Parathyroid adenoma (tissue), 2 donors: ENCODE measurements around the gene IDH3A.

Experiments used
- H2AFZ ChIP-seq: fragments of 300-600 bp; sonication (generic); one replicate; pipeline ENCODE4 v1.7.0; 2017; ENCODE audit warnings: antibody characterized with exemption, mild to moderate bottlenecking
- H3K27ac ChIP-seq: fragments of 300-600 bp; sonication (generic); one replicate; pipeline ENCODE4 v1.7.0; 2017
- H3K27me3 ChIP-seq: fragments of 300-600 bp; sonication (generic); one replicate; pipeline ENCODE4 v1.7.0; 2017; ENCODE audit warnings: low read length; ENCODE audit not compliant: control insufficient read depth, insufficient read depth
- H3K36me3 ChIP-seq: fragments of 300-600 bp; sonication (generic); one replicate; pipeline ENCODE4 v1.7.0; 2017; ENCODE audit warnings: low read length; ENCODE audit not compliant: control insufficient read depth, insufficient read depth
- H3K4me1 ChIP-seq: fragments of 300-600 bp; sonication (generic); one replicate; pipeline ENCODE4 v1.7.0; 2017; ENCODE audit warnings: control low read depth
- H3K4me2 ChIP-seq: fragments of 300-600 bp; sonication (generic); one replicate; pipeline ENCODE4 v1.7.0; 2017; ENCODE audit warnings: low read length
- H3K4me3 ChIP-seq: fragments of 300-600 bp; sonication (generic); one replicate; pipeline ENCODE4 v1.7.0; 2017; ENCODE audit warnings: low read depth, low read length
- H3K79me2 ChIP-seq: fragments of 300-600 bp; sonication (generic); one replicate; pipeline ENCODE4 v1.7.0; 2017; ENCODE audit warnings: control low read depth
- H3K9ac ChIP-seq: fragments of 300-600 bp; sonication (generic); one replicate; pipeline ENCODE4 v1.7.0; 2017; ENCODE audit warnings: mild to moderate bottlenecking
- H3K9me3 ChIP-seq: fragments of 300-600 bp; sonication (generic); one replicate; pipeline ENCODE4 v1.7.0; 2017; ENCODE audit warnings: low read length; ENCODE audit not compliant: control insufficient read depth
- CTCF ChIP-seq: fragments of 300-600 bp; sonication (generic); IDR thresholded peaks from one replicate; pipeline ENCODE4 v1.7.0; 2017; ENCODE audit warnings: antibody characterized with exemption, mild to moderate bottlenecking
- donor health status: primary hyperparathyroidism.

The IDH3A gene

DNA sequence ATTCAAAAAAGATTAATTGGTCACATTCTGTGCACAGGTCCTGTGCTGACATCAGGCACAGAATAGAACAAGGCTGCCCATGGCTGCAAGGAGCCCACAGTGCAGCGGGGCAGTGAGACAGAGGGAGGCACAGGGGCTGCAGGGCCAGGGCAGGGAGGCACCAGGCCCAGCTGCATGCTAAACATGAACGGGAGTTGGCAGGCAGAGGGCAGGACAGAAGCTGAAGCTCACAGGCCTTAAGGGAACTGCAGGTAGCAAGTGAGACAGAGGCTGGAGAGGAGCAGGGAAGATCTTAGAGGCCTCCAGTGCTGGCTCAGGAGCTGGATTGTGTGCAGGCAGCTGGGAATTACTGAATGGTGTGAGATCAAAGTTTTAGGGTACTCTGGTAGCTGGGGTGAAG lies 26.2 kb downstream of the IDH3A start:
- Histone ChIP-seq H3K79me2 (no peaks in the 10 kb centered on the region), H3K4me1 (no peaks in the 10 kb centered on the region), H2AFZ (no peak overlapping the region), H3K9ac (no peak overlapping the region), H3K27ac (no peak overlapping the region), H3K4me2 (no peak overlapping the region), H3K27me3 (no peaks in the 10 kb centered on the region), H3K4me3 (no peak overlapping the region), H3K9me3 (no peaks in the 10 kb centered on the region), H3K36me3 (no peaks in the 10 kb centered on the region)
- no peak for TF ChIP-seq CTCF

- Histone ChIP-seq H3K4me2 (no peak overlapping the region), H3K4me3 (no peak overlapping the region), H3K79me2 (no peaks in the 10 kb centered on the region), H2AFZ (no peak overlapping the region), H3K9me3 (no peaks in the 10 kb centered on the region), H3K27me3 (no peaks in the 10 kb centered on the region), H3K4me1 (no peaks in the 10 kb centered on the region), H3K27ac (no peak overlapping the region), H3K9ac (no peak overlapping the region), H3K36me3 (no peaks in the 10 kb centered on the region)
- TF ChIP-seq CTCF: peak; percentile 22
Measured at GRCh38 chr15:78177447-78177873, 28.3 kb downstream of the IDH3A start.

DNA sequence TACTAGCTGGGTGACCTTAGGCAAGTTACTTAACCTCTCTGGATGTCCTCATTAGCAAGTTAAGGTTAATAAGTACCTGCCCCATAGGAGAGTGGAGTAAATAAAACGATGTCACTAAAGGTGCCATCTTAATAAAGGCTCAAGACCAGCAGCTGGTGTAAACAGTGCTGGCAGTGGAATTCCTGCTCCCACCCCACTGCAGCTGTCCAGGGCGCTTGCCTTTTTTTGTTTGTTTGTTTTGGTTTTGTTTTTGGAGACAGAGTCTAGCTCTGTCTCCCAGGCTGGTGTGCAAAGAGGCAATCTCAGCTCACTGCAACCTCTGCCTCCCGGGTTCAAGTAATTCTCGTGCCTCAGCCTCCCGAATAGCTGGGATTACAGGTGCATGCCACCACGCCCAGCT lies 28.9 kb downstream of the IDH3A start:
- Histone ChIP-seq H3K27me3 (no peaks in the 10 kb centered on the region), H3K4me1 (no peaks in the 10 kb centered on the region), H3K4me2 (no peak overlapping the region), H3K9ac (no peak overlapping the region), H3K9me3 (no peaks in the 10 kb centered on the region), H3K27ac (no peak overlapping the region), H3K79me2 (no peaks in the 10 kb centered on the region), H2AFZ (no peak overlapping the region), H3K4me3 (no peak overlapping the region), H3K36me3 (no peaks in the 10 kb centered on the region)
- TF ChIP-seq CTCF: no peak

DNA sequence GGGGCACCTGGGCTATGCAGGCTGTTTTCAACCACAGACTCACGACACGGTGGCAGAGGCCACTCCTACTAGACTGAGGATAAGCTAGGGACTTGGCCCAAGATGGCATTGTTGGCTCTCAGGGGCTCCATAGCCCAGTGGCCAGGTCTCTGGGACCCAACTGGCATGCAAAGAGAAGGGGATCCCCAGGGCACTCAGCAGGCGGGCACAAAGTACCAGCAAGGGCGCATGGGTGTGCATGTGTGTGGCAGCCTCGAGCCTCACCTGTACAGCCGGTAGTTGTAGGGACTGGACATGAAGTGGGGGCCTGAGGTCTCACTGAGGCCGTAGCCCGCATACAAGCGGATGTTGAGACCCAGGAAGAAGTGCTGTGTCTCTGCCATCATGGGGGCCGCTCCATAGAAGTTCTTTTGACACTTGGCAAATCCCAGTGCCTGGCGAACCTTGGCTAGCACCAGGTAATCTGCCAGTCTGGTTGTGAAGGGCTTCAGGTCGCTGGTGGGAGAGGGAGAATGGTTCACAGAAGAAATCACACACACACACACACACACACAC lies 30.2 kb downstream of the IDH3A start:
- no peak for TF ChIP-seq CTCF
- Histone ChIP-seq H2AFZ (no peak overlapping the region), H3K27ac (no peak overlapping the region)

DNA sequence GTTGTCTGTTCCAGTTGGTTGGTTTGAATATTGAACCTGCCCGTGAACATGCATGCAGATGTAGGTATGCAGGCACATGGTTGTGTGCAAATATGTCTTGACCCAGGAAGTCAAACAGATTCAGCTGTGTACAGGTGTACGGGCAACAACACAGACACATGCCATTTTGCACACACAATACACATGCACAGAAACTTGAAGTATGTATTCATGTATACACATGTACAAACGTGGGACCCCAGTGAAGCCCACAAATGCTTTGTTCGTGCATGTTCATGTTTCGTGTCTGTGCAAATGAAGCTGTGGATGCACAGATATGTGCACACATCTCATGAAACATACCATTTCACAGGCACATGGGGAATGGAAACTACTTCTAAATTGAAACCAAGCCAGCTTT lies 30.7 kb downstream of the IDH3A start:
- Histone ChIP-seq H3K27ac (no peak overlapping the region), H3K9me3 (no peaks in the 10 kb centered on the region), H3K79me2 (no peaks in the 10 kb centered on the region), H3K4me2 (no peak overlapping the region), H3K4me1 (no peaks in the 10 kb centered on the region), H3K36me3 (no peaks in the 10 kb centered on the region), H3K27me3 (no peaks in the 10 kb centered on the region), H3K9ac (no peak overlapping the region), H3K4me3 (no peak overlapping the region), H2AFZ (no peak overlapping the region)
- no peak for TF ChIP-seq CTCF

More for the DNA sequence above, 30.2 kb downstream of the IDH3A start:
- Histone ChIP-seq H3K4me3 (no peak overlapping the region), H3K36me3 (no peaks in the 10 kb centered on the region), H3K4me1 (no peaks in the 10 kb centered on the region), H3K27me3 (no peaks in the 10 kb centered on the region), H3K9ac (no peak overlapping the region), H3K9me3 (no peaks in the 10 kb centered on the region), H3K4me2 (no peak overlapping the region), H3K79me2 (no peaks in the 10 kb centered on the region)
